ENCODE data around the gene EFNA5.

DNA sequence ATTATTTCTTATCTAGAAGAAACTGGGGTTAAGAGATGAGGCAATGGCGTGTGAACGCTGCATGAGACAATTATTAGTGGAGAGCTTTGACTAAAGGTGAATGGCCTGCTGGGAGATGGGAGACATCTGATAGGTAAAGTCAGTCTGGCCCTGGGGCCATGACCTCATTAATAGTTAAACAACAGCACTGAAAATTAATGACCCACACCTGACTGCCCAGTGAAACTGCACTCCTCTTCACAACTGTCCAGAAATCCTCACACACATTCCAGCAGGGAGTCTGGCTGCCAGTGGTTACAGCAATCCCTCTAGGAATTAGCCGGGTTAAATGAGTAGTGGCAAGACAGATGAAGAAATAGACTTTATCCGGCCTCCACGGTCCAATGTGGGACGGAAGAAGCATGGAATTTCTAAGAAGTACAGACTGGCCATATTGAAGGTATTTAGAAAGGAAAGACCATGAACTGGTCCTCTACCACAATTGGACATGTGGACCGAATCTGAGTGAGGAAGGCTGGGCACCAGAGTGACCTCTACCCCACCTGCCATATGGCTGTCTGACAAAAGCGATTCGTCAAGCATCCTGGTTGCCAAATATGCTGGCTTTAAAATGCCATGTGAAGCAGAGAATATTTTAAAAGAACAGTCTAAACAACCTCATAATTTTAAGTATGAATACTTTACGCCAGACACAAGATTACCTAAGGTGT lies 138.4 kb downstream of the EFNA5 start:
- TF ChIP-seq EZH2 (IDR thresholded peaks at IDR 0.05; ENCODE audit: borderline replicate concordance, low read length), result no peak
- TF ChIP-seq, protein P1, sequence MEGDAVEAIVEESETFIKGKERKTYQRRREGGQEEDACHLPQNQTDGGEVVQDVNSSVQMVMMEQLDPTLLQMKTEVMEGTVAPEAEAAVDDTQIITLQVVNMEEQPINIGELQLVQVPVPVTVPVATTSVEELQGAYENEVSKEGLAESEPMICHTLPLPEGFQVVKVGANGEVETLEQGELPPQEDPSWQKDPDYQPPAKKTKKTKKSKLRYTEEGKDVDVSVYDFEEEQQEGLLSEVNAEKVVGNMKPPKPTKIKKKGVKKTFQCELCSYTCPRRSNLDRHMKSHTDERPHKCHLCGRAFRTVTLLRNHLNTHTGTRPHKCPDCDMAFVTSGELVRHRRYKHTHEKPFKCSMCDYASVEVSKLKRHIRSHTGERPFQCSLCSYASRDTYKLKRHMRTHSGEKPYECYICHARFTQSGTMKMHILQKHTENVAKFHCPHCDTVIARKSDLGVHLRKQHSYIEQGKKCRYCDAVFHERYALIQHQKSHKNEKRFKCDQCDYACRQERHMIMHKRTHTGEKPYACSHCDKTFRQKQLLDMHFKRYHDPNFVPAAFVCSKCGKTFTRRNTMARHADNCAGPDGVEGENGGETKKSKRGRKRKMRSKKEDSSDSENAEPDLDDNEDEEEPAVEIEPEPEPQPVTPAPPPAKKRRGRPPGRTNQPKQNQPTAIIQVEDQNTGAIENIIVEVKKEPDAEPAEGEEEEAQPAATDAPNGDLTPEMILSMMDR (IDR thresholded peaks at IDR 0.05; ENCODE audit: low read length), result no peak

Data from OCI-LY1 (cell line).